GM12892 (cell line): ENCODE results near the gene AOC1.

Experiments
- POLR2A ChIP-seq: IDR thresholded peaks from 2 replicates; pipeline ENCODE4 v1.6.1; 2011; ENCODE audit warnings: low read depth, low read length, control low read depth
- POLR2AphosphoS5 ChIP-seq: IDR thresholded peaks from 2 replicates; pipeline ENCODE4 v1.6.1; 2011; ENCODE audit warnings: low read depth, low read length, control low read depth
- TAF1 ChIP-seq: IDR thresholded peaks from 2 replicates; pipeline ENCODE4 v1.6.1; 2011; ENCODE audit warnings: low read depth, mild to moderate bottlenecking, control low read depth, low read length, borderline replicate concordance

- TF ChIP-seq POLR2AphosphoS5 = no peak
- TF ChIP-seq POLR2A = no peak
- TF ChIP-seq TAF1 = no peak
These were observed 33.3 kb upstream of the AOC1 start for GRCh38 chr7:150818971-150819370.
